RWPE1 (cell line): Measurements from ENCODE around the gene IL1R2.

Experiments used
- CTCF ChIA-PET: fragments of 350-600 bp; sonication (Branson Sonifier 250); formaldehyde crosslinking; extraction: SDS; loops from one replicate; lab custom pipeline; 2021; lab: Yijun Ruan, JAX
- POLR2A ChIA-PET: fragments of 400-600 bp; formaldehyde crosslinking; extraction: SDS; loops from one replicate; lab custom pipeline; 2020; ENCODE audit warnings: antibody characterized with exemption; ENCODE audit not compliant: low non-redundant PET; lab: Yijun Ruan, JAX
- DNase-seq: peaks from one replicate; pipeline ENCODE4 v3.0.0; 2012; ENCODE audit warnings: low spot score
- H3K27ac ChIP-seq: fragments of 450-650 bp; 2 replicates; pipeline ENCODE4 v1.5.1; 2017
- TF ChIP-seq, protein P1 (sequence below): fragments of 450-650 bp; conservative IDR thresholded peaks from 2 replicates; pipeline ENCODE4 v1.5.1; 2017; ENCODE audit warnings: low read depth, mild to moderate bottlenecking

Gene IL1R2

GRCh38 chr2:102076512-102076911, 84.8 kb downstream of the IL1R2 start:
- CTCF ChIA-PET, result no interaction called here
- POLR2A ChIA-PET, result no interaction called here
- TF ChIP-seq, protein P1, sequence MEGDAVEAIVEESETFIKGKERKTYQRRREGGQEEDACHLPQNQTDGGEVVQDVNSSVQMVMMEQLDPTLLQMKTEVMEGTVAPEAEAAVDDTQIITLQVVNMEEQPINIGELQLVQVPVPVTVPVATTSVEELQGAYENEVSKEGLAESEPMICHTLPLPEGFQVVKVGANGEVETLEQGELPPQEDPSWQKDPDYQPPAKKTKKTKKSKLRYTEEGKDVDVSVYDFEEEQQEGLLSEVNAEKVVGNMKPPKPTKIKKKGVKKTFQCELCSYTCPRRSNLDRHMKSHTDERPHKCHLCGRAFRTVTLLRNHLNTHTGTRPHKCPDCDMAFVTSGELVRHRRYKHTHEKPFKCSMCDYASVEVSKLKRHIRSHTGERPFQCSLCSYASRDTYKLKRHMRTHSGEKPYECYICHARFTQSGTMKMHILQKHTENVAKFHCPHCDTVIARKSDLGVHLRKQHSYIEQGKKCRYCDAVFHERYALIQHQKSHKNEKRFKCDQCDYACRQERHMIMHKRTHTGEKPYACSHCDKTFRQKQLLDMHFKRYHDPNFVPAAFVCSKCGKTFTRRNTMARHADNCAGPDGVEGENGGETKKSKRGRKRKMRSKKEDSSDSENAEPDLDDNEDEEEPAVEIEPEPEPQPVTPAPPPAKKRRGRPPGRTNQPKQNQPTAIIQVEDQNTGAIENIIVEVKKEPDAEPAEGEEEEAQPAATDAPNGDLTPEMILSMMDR, result no peak

More at GRCh38 chr2:102076512-102076911, 84.8 kb downstream of the IL1R2 start:
- no peak overlapping the region for H3K27ac ChIP-seq
- no peak for DNase-seq
